ENCODE results near the gene FARS2.
"Not testable (repeated sequence)": the region's sequence is repeated elsewhere in the genome, so short reads cannot be mapped to it uniquely, and the experiment has no call there.

Gene FARS2

DNA sequence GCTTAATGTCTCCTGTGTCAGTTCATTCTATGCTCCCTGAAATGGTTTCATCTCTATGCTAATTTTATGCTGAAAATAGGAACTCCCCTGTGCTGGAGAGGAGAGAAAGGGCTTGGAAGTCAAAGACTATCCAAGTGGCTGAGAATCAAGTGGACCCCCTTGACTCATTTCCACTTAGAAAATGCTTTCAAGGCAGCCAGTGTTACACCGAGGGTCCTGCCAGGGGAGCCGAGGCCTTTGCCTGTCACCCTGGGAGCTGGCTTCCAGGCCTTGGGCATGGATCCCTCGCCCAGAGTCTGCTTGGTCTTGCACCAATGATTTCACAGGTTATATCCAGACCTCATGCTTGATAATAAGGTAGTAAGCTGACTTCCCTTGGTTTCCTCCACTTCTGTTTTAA, 402.8 kb downstream of the FARS2 start:
- DNase-seq (ENCODE audit: low read depth in 2 of 2) = no peak

DNA sequence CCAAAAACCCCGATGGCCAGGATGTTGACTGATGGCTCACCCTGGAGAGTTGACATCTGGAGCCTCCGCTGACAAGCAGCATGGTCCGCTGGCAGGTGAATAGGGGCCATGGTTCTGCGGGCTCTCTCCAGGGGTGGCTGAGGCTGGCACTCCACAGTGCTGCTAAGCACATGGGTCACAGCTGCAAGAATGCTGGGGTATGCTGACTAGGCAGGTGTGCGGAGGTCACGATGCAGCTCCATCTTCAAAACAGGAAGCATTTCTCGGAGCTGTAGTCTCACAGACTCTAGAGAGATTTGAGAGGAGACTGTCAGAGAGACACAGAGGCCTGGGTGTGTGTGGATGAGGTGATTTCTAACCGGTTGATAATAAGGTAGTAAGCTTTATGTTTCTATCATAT, 403.9 kb downstream of the FARS2 start:
- DNase-seq (ENCODE audit: low read depth in 2 of 2) = peak in 1 of 2 donors; percentile 0

DNA sequence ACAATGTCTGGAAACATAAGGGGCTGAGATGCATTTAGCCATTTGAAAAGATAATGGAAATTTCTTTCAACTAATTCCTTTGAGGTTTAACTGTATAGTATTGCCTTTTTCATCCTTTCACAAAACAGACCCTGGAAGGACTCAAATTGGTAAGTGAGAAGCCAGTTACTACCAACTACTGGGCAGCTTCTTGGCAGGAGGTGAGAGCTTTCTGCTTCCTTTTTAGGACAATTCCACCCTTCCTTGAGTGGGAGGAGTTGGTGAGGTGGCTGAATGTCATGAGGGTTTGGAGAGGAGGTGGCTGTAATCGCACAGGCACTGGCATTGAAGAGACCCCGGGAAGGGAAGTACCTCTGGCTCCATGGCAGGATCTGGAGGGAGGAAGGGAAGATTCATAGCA, 404.4 kb downstream of the FARS2 start:
- no peak for DNase-seq (ENCODE audit: low read depth in 2 of 2)

DNA sequence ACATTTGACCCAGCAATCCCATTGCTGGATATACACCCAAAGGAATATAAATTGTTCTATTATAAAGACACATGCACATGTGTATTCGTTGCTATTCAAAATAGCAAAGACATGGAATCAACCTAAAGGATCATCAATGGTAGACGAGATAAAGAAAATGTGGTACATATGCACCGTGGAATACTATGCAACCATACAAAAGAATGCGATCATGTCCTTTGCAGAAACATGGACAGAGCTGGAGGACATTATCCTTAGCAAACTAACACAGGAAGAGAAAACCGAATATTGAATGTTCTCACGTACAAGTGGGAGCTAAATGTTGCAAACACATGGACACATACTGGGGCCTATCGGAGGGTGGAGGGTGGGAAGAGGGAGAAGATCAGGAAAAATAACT, 405.4 kb downstream of the FARS2 start:
- DNase-seq (ENCODE audit: low read depth in 2 of 2) = no peak

DNA sequence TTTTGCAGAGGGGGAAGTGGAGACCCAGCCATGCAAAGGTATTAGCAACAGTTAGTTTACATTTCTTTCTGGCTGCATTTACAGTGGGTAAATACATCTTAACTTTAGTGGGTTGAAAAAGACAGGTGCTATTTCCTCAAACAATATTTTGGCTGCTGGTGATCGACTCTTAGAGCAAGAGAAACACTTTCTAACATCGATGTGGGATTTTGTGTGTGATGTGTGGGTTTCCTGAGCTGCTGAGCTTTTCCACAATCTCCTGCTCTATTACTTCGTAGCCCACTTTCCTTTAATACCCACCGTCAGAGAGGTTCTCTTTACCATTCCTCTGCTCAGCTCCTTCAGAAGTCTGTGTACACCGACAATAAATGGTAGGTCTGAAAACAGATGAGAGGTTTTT, 406.4 kb downstream of the FARS2 start:
- DNase-seq (ENCODE audit: low read depth in 2 of 2) = no peak

DNA sequence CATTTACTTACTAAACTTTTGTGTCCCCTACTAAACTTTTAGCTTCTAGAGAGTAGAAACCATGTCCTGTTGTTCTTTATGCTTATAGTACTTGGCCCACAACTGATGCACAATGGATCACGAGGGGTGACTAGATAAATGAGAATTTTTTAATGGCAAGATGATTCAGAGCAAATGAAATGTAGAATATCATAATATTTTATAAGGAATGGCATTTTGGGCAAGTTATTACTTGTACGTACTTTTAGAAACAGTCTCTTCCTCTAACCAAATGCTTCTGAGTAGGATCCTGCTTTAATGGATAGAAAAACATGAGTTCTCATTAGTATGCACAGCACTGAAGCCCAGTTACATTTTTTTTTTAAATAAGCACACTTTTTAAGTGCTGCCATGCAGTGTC, 409.1 kb downstream of the FARS2 start:
- DNase-seq (ENCODE audit: low read depth in 2 of 2) = no peak

DNA sequence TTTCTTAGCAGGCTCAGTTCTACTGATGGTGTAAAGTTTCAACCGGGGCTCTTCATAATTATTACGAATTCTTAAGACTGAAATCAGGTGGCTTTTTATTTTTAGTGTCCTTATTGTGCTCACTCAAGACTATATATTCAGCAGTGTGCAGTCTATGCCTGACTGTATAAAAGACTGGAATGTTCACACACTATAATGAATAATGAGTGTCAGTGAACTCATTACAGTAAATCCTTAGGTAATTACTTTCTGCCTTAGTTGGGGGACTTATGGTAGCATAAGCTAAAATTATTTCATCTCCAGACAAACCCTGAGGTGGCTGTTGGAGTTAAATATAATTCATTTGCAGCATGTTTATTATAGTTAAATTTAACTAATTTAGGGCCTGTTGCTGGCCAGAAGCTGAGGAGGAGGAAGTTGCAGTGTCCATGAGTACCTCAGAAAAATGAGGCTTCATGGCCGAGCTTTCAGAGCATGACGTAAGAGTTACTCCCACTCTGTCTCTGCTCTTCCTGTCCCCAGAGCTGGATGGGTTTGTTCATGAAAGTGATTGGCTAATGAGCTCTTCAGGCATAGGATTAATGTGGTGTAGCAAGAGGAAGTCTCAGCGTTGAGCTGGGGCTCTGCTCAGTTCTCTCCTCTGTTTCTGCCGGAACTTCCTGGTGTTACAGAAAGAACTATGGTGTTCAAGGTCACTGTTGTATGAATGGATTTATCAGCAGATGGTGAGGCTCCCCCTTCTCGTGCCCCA, 409.7 kb downstream of the FARS2 start:
- DNase-seq (ENCODE audit: low read depth in 2 of 2) = no peak

DNA sequence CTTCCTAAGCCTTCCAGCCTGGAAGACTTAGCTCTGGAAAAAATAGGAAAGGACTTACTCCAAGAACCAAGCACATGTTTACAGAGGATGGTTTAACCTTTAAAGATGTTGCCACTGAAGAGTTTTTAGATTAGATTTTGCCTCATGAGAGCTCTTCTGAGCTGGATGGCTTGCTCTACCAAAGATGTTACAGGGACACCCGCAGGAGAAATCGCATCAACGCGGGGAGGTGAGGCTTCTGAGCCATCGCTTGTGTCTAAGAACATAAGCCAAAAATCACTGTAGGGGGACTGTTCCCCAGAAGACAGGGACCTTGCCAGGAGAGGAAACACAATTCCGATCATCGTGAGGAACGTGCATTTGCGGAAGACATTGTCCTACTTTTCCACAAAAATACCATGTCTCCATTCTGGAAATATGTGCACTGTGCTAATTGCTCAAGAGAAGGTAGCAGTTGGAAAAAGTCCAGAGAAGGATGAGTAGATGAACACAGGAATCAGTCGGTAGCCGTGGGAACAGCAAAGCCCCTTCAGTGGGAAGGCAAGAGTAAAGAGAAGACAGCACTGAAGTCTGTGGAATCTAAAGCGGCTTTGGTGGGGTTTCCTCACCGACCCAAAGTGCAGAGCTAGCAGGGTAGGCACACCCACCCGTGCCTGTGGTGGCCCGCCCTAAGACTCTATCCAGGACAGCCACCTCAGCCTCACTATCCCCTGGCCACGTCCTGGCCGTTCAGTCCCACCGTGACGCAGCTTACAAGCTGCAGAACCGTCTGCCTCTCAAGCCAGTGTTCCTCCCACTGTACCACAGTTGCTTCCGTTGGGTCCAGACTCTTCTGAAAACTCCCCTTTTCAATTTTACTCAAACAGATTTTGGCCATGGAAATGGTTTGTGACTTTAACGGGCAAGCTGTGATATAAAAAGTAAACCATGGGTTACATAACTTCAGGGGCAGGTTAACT, 410.6 kb downstream of the FARS2 start:
- no peak for DNase-seq (ENCODE audit: low read depth in 2 of 2)

DNA sequence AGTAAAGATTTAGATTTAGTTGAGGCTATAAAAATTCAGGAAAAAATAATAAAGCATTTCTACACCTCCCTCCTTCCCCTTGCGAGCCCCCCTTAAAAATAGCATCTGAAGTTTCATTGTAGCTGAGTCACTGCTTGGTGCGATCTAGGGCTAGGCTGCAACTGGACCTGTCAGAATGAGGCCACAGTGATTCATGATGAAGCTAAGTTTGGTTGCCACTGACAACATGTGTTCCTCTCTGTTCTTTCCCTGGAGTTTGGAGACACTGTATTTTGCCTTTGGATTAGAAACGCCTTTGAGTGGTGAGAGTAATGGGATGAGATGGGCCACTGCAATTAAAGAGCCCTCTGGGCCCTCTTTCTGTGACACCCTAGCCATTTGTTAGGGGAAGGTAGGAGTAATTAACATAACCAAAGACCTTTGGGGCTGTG, 411.3 kb downstream of the FARS2 start:
- no peak for DNase-seq (ENCODE audit: low read depth in 2 of 2)

DNA sequence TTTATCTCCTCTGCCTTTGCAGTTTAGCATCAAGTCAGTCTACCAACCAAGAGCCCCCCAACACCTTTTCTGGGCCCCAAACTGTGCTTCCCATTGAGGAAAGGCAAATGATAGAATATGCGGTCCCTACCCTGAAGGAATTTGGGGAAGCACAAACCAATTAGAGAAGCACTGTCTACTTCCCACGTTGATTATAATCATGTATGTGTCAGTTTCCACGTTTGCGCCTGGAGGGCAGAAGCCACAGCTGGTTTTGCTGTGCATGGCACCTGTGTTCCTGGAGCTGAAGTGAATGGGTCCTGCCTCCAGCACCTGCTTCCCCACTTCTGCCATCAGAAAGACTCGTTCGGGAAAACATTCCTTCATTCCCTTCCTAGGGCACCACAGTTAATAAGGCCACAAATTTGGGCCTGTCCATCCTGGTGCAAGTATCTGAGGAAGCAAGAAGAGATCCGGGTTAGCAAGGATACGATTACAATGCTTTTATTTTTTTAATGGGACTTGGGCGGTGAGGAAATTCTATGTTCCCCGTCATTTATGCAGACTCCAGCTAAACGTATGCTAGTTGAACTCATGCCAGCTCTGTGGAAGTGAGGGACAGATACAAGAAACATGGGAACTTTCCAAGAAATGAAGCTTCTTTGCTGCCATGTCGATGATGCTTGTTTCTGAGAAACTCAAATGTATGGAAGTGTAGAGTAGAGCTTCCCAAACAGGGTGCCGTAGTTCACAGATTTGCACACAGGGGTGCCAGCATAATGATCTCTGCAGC, 411.9 kb downstream of the FARS2 start:
- no peak for DNase-seq (ENCODE audit: low read depth in 2 of 2)

DNA sequence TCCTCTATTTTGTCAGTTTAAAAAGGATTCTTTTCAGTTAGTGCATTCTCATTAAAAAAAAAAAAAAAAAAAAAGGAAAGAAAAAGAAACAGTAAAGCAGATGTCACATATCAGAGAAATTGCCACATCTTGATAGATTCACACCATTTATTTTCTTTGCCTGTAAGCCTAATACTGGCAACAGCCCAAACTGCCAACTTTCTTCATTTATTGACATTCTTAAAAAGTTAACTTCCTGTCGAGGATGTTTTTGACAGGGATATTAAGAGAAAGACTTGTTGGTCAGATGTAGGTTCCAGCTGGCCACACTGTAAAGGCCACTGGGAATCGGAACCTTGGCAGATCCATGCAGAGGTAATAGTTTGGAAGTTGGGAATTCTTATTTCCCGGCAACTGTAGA, 412.8 kb downstream of the FARS2 start:
- no peak for DNase-seq (ENCODE audit: low read depth in 2 of 2)

DNA sequence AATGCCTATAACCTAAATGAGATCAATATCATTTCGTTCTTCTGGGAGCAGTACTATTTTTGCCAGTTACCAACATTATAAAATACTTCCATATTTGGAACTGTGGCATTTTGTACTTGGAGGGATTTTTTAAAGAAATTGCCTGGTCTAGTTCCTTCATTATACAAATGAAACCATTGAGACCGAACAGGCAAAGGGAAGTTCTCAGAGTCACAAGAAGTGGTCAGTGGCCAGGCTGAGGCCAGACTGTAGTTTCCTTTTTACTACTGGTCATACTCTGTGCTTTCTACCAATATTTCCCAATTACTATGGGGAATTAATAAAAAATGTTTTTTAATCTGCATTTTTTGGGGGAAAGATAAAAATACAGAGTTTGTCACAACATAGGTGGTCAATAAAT, 413.4 kb downstream of the FARS2 start:
- DNase-seq (ENCODE audit: low read depth in 2 of 2) = no peak

DNA sequence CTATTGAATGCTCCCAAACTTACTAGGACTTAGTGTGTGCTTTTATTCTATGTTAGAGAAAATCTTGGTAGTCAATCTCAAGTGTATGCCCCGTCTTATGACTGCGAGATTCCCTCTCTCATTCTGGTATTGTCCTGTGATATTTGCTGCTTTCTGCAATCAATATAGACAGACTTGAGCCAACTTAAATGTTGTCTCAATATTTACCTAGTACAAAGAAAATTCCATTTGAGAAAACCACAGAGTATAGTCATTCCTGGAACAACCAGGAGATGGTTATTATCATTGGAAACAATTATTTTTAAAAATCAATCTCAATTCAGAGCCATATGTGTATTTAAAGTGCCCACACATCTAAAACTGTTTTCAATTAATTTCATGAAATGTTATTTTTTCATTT, 415.4 kb downstream of the FARS2 start:
- no peak for DNase-seq (ENCODE audit: low read depth in 2 of 2)

DNA sequence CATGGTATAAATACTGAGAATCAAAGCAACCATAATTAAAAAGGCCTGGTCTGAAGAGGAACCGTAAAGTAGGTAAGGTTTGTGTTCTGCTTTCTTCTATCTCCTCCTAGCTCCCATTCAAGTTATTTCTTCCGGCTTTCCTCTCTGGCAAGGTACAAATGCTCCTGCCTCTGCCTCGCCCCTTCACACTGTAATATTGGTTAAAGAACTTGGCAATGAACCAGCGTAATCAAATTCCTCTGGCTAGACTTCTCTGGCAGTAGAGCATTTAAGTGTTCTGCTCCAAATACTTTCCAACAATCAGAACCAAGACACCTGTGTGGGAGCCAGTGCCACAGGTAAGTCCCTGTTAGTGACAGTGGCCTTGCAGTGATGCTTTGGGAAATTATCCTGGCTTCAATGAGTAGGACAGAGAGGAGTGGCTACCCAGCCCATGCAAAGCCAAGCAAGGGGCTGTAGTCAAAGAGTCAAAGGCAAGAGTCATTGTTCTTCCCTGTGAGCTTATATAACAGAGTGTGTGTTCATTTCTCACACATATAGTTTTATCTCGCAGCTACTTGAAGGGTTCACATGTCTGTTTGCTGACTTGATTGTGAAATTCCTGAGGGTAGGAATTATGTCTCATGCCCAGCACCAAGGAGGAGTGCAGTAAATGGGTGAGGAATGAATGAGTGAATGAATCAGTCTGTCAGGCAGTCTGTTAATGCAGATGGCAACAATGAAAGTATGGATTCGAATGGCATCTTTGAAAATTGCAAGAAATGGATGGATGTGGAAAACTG, 416.1 kb downstream of the FARS2 start:
- no peak for DNase-seq (ENCODE audit: low read depth in 2 of 2)

DNA sequence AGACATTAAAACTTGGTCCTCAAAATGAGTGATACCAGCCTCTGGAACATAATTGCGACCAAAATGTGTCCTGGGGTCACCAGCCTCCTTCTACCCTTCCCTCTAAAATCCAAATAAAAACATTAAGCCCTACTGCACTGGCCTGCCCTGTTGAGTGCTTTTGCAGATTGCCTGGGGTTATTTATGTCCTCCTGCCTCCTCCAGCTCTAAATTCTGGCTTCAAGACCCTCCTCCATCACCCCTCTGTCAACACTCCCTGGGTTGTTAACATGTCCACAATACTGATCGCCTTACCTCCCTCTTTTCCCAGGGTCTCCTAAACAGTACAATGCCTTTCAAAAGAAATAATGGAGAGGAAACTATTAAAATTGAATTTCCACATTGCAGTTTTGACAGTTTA, 418.0 kb downstream of the FARS2 start:
- no peak for DNase-seq (ENCODE audit: low read depth in 2 of 2)

DNA sequence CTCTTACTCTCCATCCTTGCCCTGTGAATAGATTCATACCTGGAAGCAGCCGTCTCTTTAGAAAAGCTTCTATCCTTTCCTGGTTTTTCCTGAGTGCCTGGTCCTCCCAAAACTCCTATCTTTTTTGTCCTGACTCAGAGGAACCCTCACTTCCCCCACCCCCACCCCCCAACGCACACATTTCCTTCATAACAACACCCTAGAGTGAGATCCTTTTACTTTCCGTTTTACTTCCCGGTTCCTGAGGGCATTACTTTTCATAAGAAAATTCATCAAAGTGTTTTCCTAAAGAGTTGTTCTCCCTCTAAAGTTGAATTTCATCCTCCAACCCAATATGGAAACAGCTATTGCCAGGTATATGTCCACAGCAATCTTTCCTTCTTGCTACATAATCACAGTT, 418.4 kb downstream of the FARS2 start:
- DNase-seq (ENCODE audit: low read depth in 2 of 2) = no peak

DNA sequence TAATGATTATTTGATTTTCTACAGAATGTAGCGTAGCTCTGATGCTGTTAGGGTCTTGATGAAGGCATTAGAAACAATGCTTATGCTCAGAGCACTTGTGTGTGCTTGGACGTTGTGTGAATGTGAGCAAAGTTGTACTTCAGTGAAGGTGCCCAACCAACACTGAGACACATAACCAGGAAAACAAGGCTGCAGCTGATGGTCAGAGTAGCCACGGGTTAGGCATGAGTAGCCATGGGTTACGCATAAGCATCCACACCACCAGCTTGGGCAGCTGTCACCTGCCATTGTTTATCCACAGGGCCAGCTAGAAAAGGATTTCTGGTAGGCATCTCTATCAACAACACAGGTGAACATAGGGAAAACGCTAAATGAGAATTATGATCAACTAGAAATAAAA, 418.8 kb downstream of the FARS2 start:
- DNase-seq (ENCODE audit: low read depth in 2 of 2) = no peak

DNA sequence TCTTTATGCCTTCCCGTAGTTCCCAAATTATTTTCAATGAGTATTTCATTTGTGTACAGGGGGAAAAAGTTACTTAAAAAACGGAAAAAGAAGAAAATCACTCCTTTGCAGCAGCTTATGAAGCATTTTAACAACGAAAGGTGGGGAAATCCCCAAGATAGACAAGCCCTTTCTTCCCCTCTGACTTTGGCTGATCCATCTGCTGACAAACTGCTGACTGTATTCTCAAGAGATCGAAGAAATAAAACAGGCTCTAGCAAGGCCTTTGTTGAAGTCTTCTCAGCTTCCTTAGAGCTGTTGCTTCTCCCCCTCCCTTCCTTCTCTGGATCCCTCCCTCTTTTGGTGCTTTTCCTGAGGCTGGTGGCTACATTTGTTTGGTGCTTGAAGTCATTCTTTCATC, 420.2 kb downstream of the FARS2 start:
- no peak for DNase-seq (ENCODE audit: low read depth in 2 of 2)

DNA sequence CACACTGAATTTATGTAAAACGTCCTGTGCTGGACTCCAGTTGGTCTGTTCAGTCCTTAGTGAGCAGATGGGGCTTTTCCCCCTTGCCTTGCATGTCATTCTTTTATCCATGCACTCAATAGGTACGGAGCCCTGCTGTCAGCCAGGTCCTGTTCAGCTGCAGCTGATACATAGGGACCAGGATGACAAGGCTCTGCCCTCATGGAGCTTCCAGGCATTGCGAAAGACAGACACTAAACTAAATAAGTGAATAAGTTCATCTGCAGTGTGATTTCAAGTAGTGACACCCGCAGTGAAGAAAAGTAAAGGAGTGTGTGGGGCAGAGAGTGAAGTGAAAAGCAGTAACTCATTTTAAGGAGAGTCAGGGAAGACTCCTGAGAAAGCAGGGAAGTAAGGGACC, 421.2 kb downstream of the FARS2 start:
- no peak for DNase-seq (ENCODE audit: low read depth in 2 of 2)

DNA sequence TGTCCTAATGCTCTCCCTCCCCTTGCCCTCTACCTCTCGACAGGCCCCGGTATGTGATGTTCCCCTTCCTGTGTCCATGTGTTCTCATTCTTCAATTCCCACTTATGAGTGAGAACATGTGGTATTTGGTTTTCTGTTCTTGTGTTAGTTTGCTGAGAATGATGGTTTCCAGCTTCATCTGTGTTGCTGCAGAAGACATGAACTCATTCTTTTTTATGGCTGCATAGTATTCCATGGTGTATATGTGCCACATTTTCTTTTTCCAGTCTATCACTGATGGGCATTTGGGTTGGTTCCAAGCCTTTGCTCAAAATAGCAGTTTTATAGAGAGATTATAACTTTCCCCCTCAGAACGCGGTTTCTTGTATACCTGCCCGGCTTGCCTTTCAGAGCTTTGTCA, 422.4 kb downstream of the FARS2 start:
- not testable (repeated sequence) for DNase-seq (ENCODE audit: low read depth in 2 of 2)

DNA sequence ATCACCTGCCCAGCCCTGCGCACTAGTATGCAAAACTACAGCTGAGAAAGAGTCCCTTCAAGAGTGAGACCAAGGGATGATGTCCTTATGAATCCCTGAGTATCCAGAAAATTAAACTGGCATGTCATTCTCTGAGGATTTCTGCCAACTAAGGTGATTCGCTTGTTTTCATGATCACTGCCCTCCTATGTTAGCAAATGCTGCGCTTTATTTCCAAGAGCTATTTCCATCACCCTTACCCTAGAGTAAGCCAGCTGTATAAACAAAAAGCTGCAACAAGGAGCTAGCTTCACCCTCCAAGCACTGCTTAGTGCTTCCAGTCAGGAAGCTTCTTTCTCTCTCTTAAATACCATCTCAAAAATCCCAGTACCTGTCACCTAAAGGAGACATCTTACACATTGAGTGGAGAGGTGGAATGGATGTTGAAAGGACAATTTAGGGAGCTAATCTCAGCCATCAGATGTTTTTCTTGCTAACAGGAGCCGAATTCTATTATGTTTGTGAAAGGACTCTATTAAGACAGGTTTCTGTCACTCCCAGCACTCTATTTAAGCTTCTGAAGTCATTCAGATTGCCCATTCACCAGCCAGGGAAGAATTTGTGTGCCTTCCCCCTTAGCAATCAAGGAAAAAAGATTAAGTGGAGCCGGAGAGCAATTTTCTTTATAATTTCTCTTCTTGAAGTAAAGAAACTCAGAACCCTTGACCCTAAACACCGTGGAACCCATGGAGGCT, 423.2 kb downstream of the FARS2 start:
- no peak for DNase-seq (ENCODE audit: low read depth in 2 of 2)
